Keratinocyte (primary cell): ENCODE measurements around the gene COL6A2. TPM values are rescaled to one million over a fixed set of nuclear protein-coding genes. Genes with fewer than 3 reads are reported as not detected.
"Not testable (repeated sequence)": the region's sequence is repeated elsewhere in the genome, so short reads cannot be mapped to it uniquely, and the experiment has no call there.

Experiments
- DNase-seq: peaks from one replicate; pipeline ENCODE4 v3.0.0-alpha.2; 2011; ENCODE audit warnings: low read depth, missing footprints, low spot score
- FAIRE-seq: peaks from 2 replicates; lab custom pipeline; 2011; peaks lifted over from hg19 to GRCh38; lab: Jason Lieb, UNC
- H2AFZ ChIP-seq: 2 replicates; pipeline ENCODE4 v1.6.0; 2012; ENCODE audit warnings: low read length, control low read depth, inconsistent platforms; ENCODE audit not compliant: control insufficient read depth
- H3K27ac ChIP-seq: 2 replicates; pipeline ENCODE4 v1.5.1; 2011; ENCODE audit warnings: low read length; ENCODE audit not compliant: control insufficient read depth, insufficient read depth
- H3K27me3 ChIP-seq: 3 replicates; pipeline ENCODE4 v1.6.0; 2011; ENCODE audit warnings: low read length; ENCODE audit not compliant: control insufficient read depth, insufficient read depth; ENCODE audit errors: extremely low read depth
- H3K36me3 ChIP-seq, 2 experiments: 2 replicates in 1 of 2; 3 replicates in 1 of 2; pipeline ENCODE4 v1.5.1; 2011; ENCODE audit warnings: low read length in 2 of 2, mild to moderate bottlenecking in 1 of 2; ENCODE audit not compliant: control insufficient read depth in 2 of 2, insufficient read depth in 2 of 2; ENCODE audit errors: extremely low read depth in 1 of 2
- H3K4me1 ChIP-seq: 3 replicates; pipeline ENCODE4 v1.5.1; 2011; ENCODE audit warnings: low read length; ENCODE audit not compliant: control insufficient read depth, insufficient read depth; ENCODE audit errors: extremely low read depth
- H3K4me2 ChIP-seq: 3 replicates; pipeline ENCODE4 v1.6.0; 2011; ENCODE audit warnings: low read depth, low read length; ENCODE audit not compliant: control insufficient read depth, insufficient read depth; ENCODE audit errors: extremely low read depth
- H3K4me3 ChIP-seq, 3 experiments: fragments of 200-600 bp in 1 of 3; sonication (generic) in 1 of 3; 2 replicates in 2 of 3; 3 replicates in 1 of 3; pipeline ENCODE4 v1.5.1; 2011 to 2016; ENCODE audit warnings: low read length in 3 of 3, mild to moderate bottlenecking in 3 of 3, control low read depth in 2 of 3, inconsistent platforms in 1 of 3, low read depth in 1 of 3, mixed read lengths in 1 of 3, mixed run types in 1 of 3, moderate library complexity in 1 of 3; ENCODE audit not compliant: control insufficient read depth in 2 of 3, insufficient read depth in 2 of 3; ENCODE audit errors: extremely low read depth in 1 of 3
- H3K79me2 ChIP-seq: 2 replicates; pipeline ENCODE4 v1.6.0; 2012; ENCODE audit warnings: low read length; ENCODE audit not compliant: control insufficient read depth, insufficient read depth
- H3K9ac ChIP-seq: 3 replicates; pipeline ENCODE4 v1.6.0; 2011; ENCODE audit warnings: low read length; ENCODE audit not compliant: control insufficient read depth, insufficient read depth; ENCODE audit errors: extremely low read depth
- H3K9me1 ChIP-seq: 3 replicates; pipeline ENCODE4 v1.6.0; 2011; ENCODE audit warnings: low read length; ENCODE audit not compliant: control insufficient read depth, insufficient read depth; ENCODE audit errors: extremely low read depth
- H3K9me3 ChIP-seq: 2 replicates; pipeline ENCODE4 v1.5.1; 2012; ENCODE audit warnings: low read depth, low read length; ENCODE audit not compliant: control insufficient read depth
- H4K20me1 ChIP-seq: 3 replicates; pipeline ENCODE4 v1.6.0; 2011; ENCODE audit warnings: low read length; ENCODE audit not compliant: control insufficient read depth, insufficient read depth; ENCODE audit errors: extremely low read depth
- EZH2 ChIP-seq: IDR thresholded peaks from one replicate; pipeline ENCODE4 v1.6.1; 2012; ENCODE audit warnings: inconsistent platforms, mild to moderate bottlenecking, low read length, moderate library complexity
- dilution Hi-C: fragments of 300-500 bp; cut with MboI; formaldehyde crosslinking; loops from one replicate; pipeline ENCODE4 v1.7.0; 2020; ENCODE audit warnings: low sequenced_read_pairs; ENCODE audit not compliant: extremely low pct_ligation_motif_present
- polyA plus RNA-seq, 5 experiments: library from polyadenylated mRNA; depleted of rRNA in 3 of 5; stranded (reverse) in 3 of 5; stranded (forward) in 1 of 5; unstranded in 1 of 5; fragments of >200 nt; gene quantifications; 1 replicate in 1 of 5; 2 replicates in 3 of 5; 3 replicates in 1 of 5; pipeline versions ENCODE4 v1.2.1 to v1.2.3, GENCODE V29; 2011 to 2012; ENCODE audit warnings: missing spikeins in 2 of 5, low read depth in 1 of 5, low replicate concordance in 1 of 5
- TF ChIP-seq, protein P1 (sequence below), 3 experiments: IDR thresholded peaks in 1 of 3; conservative IDR thresholded peaks in 1 of 3; optimal IDR thresholded peaks in 1 of 3; 2 replicates in 2 of 3; 3 replicates in 1 of 3; pipeline versions ENCODE3 to v1.5.1; 2011; ENCODE audit warnings: low read length in 3 of 3, mild to moderate bottlenecking in 3 of 3, moderate library complexity in 2 of 3, control low read depth in 1 of 3, inconsistent platforms in 1 of 3; ENCODE audit not compliant: insufficient read depth in 2 of 3; ENCODE audit errors: extremely low read depth in 1 of 3

Gene COL6A2
- polyA plus RNA-seq, 1 donor (not counting 4 experiments of a cell fraction or from before 2014, with no cell fraction given) = 0.03 TPM

DNA sequence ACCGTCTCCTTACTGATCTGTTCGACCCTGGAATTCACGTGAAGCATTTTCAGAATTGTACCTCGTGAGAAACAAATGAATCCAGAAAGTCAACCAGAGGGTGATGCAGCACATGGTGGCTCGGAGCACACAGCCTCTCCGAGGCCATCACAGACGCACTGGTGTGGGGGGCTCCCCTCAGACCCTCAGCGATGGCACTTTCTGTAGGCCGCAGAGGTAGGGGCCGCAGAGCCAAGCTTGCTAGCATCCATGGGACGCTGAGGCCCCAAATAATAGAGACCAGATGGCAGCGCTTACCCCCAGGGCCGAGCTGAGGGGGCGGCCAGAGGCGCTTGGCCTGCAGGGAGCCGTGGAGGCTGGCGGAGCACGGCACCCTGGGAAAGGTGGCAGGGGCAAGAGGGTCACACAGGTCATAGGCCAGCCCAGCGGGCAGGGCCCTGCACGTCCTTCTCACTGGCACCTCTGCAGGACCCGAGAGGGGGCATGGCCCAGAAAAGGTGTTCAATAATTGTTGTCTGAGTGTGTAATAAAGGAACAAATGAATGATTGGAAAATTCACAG is 28.1 kb upstream of the COL6A2 start:
- DNase-seq (no peak), FAIRE-seq (no peak)
- H4K20me1 ChIP-seq = no peaks in the 10 kb centered on the region
- H3K36me3 ChIP-seq = no peaks in the 10 kb centered on the region
- H3K4me3 ChIP-seq = no peak overlapping the region
- H3K27me3 ChIP-seq = peaks cover 32% of the 10 kb centered on the region
- dilution Hi-C loops = no loop called here
- H3K4me2 ChIP-seq = no peak overlapping the region
- TF ChIP-seq, protein P1, sequence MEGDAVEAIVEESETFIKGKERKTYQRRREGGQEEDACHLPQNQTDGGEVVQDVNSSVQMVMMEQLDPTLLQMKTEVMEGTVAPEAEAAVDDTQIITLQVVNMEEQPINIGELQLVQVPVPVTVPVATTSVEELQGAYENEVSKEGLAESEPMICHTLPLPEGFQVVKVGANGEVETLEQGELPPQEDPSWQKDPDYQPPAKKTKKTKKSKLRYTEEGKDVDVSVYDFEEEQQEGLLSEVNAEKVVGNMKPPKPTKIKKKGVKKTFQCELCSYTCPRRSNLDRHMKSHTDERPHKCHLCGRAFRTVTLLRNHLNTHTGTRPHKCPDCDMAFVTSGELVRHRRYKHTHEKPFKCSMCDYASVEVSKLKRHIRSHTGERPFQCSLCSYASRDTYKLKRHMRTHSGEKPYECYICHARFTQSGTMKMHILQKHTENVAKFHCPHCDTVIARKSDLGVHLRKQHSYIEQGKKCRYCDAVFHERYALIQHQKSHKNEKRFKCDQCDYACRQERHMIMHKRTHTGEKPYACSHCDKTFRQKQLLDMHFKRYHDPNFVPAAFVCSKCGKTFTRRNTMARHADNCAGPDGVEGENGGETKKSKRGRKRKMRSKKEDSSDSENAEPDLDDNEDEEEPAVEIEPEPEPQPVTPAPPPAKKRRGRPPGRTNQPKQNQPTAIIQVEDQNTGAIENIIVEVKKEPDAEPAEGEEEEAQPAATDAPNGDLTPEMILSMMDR (optimal IDR thresholded peaks at IDR 0.05 in 1 of 3, IDR thresholded peaks at IDR 0.05 in 1 of 3, conservative IDR thresholded peaks at IDR 0.05 in 1 of 3; ENCODE audit: extremely low read depth in 1 of 3, insufficient read depth in 2 of 3, low read length in 3 of 3) = no peak
- TF ChIP-seq EZH2 = no peak
- H3K9me1 ChIP-seq = no peaks in the 10 kb centered on the region
- no peak overlapping the region for H2AFZ ChIP-seq
- H3K79me2 ChIP-seq = no peaks in the 10 kb centered on the region
- H3K9ac ChIP-seq = no peak overlapping the region
- no peak overlapping the region for H3K27ac ChIP-seq
- H3K9me3 ChIP-seq = peaks cover 4% of the 10 kb centered on the region
- peaks cover 3% of the 10 kb centered on the region for H3K4me1 ChIP-seq

DNA sequence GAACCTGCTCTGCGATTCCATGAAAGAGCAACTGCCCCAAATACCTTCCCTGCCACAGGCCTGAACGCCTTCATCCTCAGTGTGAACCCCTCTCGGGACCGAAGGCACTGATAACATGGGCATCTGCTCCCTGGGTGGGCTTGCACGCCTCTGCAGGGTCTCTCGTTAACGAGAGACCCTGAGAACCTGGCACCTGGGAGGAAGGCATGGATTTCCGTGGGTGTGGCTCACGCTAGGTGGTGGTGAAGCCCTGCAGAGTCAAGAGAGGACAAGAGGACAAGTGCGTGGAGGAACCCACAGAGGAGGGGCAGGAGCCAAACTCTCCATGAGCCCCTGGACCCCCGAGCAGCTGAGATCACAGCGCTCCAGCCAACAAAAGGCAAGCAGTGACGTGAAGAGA is 26.8 kb upstream of the COL6A2 start:
- H3K27ac ChIP-seq = no peak overlapping the region
- dilution Hi-C loops = no loop called here

DNA sequence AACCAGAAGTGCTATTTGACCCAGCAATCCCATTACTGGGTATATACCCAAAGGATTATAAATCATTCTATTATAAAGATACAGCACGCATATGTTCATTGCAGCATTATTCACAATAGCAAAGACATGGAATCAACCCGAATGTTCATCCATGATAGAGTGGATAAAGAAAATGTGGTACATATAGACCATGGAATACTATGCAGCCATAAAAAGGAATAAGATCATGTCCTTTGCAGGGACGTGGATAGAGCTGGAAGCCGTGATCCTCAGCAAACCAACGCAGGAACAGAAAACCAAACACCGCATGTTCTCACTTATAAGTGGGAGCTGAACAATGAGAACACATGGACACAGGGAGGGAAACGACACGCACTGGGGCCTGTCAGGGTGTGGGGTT is 21.2 kb upstream of the COL6A2 start:
- H3K9me1 ChIP-seq, H3K4me2 ChIP-seq, H3K9ac ChIP-seq, H3K9me3 ChIP-seq, H4K20me1 ChIP-seq, H3K27ac ChIP-seq, H3K79me2 ChIP-seq, H3K4me3 ChIP-seq, FAIRE-seq, dilution Hi-C loops, H3K36me3 ChIP-seq, DNase-seq, H2AFZ ChIP-seq, H3K4me1 ChIP-seq: not testable (repeated sequence)
- H3K27me3 ChIP-seq = peaks cover 13% of the 10 kb centered on the region

More for the DNA sequence above, 26.8 kb upstream of the COL6A2 start:
- H3K9me3 ChIP-seq = peaks cover 4% of the 10 kb centered on the region
- no peaks in the 10 kb centered on the region for H3K36me3 ChIP-seq
- no peaks in the 10 kb centered on the region for H4K20me1 ChIP-seq
- no peak overlapping the region for H2AFZ ChIP-seq
- H3K4me3 ChIP-seq = no peak overlapping the region
- no peak overlapping the region for H3K9ac ChIP-seq
- H3K4me1 ChIP-seq = no peaks in the 10 kb centered on the region
- peaks cover 20% of the 10 kb centered on the region for H3K27me3 ChIP-seq
- no peak overlapping the region for H3K4me2 ChIP-seq
- TF ChIP-seq, protein P1 (optimal IDR thresholded peaks at IDR 0.05 in 1 of 3, IDR thresholded peaks at IDR 0.05 in 1 of 3, conservative IDR thresholded peaks at IDR 0.05 in 1 of 3; ENCODE audit: extremely low read depth in 1 of 3, insufficient read depth in 2 of 3, low read length in 3 of 3) = no peak
- no peak for TF ChIP-seq EZH2
- no peaks in the 10 kb centered on the region for H3K79me2 ChIP-seq
- DNase-seq (no peak), FAIRE-seq (no peak)
- H3K9me1 ChIP-seq = no peaks in the 10 kb centered on the region
